ENCODE results near the gene RNF121.

Gene RNF121

GRCh38 chr11:72042064-72042745, 113.4 kb downstream of the RNF121 start:
- DNase-seq (ENCODE audit: low spot score in 2 of 2) (no peak), ATAC-seq (peak; percentile 1)

GRCh38 chr11:72045849-72046248, 117.0 kb downstream of the RNF121 start:
- Mint-ChIP-seq H3K4me3 (no peak overlapping the region), H3K4me1 (peaks cover 32% of the 10 kb centered on the region), H3K27ac (no peak overlapping the region), H3K36me3 (peaks cover 15% of the 10 kb centered on the region), H3K9me3 (no peaks in the 10 kb centered on the region)
- ATAC-seq (no peak), DNase-seq (ENCODE audit: low spot score in 2 of 2) (no peak)

More at GRCh38 chr11:72042064-72042745, 113.4 kb downstream of the RNF121 start:
- no peak overlapping the region for H3K4me3 Mint-ChIP-seq
- peaks cover 32% of the 10 kb centered on the region for H3K4me1 Mint-ChIP-seq
- H3K36me3 Mint-ChIP-seq: peaks cover 10% of the 10 kb centered on the region
- no peaks in the 10 kb centered on the region for H3K9me3 Mint-ChIP-seq
- no peak overlapping the region for H3K27ac Mint-ChIP-seq
